ENCODE results near the gene SPATA17.
"Not testable (repeated sequence)": the region's sequence is repeated elsewhere in the genome, so short reads cannot be mapped to it uniquely, and the experiment has no call there.

Gene SPATA17, protein sequence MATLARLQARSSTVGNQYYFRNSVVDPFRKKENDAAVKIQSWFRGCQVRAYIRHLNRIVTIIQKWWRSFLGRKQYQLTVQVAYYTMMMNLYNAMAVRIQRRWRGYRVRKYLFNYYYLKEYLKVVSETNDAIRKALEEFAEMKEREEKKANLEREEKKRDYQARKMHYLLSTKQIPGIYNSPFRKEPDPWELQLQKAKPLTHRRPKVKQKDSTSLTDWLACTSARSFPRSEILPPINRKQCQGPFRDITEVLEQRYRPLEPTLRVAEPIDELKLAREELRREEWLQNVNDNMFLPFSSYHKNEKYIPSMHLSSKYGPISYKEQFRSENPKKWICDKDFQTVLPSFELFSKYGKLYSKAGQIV

DNA sequence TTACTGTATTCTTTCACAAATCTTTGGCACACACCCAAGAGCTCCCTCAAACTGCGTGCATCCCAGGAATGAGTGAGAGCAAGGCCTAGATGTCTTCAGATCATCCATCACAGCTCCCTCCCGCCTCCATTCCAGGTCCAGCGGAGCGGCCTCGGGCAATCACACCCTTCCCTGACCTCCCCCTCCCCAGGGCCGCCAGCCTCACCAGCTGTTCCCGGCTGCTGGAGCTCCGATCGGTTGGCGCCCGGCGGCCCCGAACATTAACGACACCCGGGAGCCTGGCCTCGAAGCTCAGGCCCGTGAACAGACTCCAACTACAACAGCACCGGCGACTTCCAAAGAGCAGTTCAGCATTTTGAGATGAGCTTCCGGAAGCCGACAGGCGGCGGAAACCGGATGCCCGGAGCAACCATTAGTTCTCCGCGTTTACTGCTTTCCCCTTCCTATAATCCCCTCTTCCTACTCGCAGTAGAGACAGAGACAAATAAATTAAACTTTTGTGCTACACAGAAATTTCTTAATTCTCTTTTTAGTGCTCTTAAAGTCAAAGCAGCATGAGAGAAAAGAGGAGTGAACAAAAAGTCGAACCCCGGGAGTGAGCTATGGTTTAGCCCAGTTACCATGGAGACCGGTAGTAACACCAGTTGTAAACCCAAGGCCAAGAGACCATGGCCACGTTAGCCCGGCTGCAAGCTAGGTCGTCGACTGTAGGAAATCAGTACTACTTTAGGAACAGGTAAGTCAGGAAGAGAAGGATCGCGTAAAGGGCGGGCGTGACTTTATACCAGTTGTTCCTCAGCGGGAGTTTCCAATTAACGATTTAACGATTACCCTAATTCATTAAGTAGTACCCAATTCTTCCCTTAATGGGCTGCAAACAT is at the start of gene SPATA17, which contains the start of gene GPATCH2:
Gene SPATA17, plus strand, starts transcription at position 634 of the 881 bp plus-strand sequence. Its CDS starts 35 bp downstream, at position 669.
Gene GPATCH2, minus strand, starts transcription at position 380 of the 881 bp plus-strand sequence. Its CDS starts 119 bp downstream, at position 261.
- peak; percentile 61 for DNase-seq (ENCODE audit: low read depth)

DNA sequence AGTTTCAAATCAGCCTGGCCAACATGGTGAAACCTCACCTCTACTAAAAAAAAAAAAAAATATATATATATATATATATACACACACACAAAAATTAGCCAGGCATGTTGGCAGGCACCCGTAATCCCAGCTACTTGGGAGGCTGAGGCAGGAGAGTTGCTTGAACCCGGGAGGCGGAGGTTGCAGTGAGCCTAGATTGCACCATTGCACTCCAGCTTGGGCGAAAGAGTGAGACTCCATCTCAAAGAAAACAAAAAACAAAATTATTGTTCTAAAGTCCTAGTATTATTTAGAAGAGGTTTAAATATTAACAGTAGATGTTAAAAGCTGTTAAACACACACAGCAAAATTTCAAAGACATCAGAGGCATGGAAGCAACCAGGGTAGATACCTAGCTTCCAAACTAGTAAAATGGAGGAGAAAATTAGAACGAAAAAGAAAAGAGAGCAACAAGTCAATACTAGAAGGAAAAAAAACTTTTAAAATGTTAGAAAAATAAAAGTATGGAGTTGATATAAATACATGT is 46.8 kb upstream of the SPATA17 start:
- DNase-seq (ENCODE audit: low read depth): not testable (repeated sequence)

DNA sequence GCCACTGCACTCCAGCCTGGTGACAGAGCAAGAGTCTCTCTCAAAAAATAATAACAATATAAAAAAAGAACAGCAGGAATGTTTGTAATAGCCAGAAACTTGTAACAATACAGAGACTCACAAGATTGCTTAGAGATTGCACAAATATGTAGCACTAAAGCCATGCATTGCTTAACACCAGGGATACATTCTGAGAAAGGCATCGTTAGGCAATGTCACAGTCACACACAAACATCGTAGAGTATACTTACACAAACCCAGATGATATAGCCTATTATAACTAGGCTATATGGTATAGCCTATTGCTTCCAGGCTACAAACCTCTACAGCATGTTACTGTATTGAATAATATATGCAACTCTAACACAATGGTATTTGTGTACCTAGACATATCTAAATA is 45.6 kb upstream of the SPATA17 start:
- no peak for DNase-seq (ENCODE audit: low read depth)

GRCh38 chr1:217586586-217586985 is 44.6 kb upstream of the SPATA17 start:
- no peak for DNase-seq (ENCODE audit: low read depth)

DNA sequence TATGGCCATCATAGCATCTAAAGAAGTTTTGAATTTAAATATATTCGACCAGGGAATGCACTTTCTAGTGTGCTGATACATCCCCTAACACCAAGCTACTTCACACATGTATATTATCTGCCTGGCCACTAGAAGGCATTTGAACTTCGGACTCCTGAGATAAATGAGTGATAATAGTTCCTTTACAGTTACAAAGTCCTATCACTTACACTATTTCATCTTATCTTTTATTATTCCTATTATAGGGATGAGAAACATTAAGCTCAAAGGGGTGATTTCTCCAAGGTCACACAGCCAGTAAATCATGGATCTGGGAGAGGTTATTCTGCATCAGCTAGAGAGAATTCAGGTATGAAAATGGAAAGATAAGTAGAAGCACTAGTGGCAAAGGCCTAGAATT is 40.5 kb upstream of the SPATA17 start:
- no peak for DNase-seq (ENCODE audit: low read depth)

DNA sequence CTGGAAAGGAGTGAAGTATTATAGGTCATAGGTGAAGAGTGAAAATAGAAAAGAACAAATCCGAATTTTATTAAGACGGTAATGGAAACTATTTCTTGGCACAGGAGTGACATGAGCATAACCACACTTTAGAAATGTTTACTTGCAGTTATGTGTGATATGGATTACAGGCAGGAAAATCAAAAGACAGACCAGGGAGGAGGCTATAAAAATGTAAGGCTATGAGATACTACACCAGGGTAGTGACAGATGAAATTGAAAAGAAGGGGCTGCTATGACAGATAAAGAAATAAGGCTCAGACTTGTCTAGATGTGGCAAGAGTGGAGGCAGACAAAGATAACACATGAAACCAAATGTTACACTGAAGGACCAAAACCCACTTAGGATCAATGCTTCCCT is 32.0 kb upstream of the SPATA17 start:
- DNase-seq (ENCODE audit: low read depth): no peak

DNA sequence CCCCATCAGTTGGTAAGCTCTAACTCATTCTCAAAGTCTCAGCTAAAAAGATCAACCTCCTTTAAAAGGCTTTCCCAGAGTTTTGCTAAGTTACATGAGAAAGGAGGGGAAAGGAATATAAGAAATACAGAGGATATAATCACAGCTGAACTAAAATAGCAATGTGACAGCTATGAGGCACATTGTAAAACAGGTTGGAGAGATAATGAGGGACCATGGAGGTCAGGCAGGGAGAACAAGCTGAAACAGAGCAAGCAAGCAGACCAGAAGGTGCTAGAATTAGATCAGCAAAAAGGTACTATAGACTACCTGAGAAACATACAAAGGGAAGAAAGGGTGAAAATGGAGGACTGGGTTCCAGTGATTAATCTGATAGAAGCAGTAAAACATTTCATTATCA is 28.8 kb upstream of the SPATA17 start:
- DNase-seq (ENCODE audit: low read depth): no peak

GRCh38 chr1:217605390-217605789 is 25.8 kb upstream of the SPATA17 start:
- DNase-seq (ENCODE audit: low read depth): no peak

DNA sequence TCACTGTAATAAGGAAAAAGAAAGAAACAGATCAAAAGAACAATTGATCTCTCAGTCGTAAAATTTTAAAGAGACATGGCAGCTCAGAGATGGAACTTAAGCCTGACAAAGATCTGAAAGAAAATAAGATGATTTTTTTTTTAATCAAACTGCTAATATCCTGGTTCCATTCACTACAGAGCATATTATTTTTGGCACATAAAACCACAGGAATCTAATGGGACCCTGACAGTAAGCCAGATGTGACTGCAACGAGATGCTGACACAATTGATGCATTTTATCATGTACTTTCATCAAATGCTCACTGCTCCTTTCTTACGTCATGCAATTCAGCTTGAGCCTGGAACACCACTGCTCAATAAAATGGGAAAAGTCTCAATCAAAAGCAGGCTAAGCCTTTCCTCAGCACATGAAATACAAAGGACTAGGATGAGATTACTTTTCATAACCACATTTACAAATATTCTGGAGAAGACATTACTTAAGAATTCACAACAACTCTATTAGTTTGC is 16.9 kb upstream of the SPATA17 start:
- no peak for DNase-seq (ENCODE audit: low read depth)

- DNase-seq (ENCODE audit: low read depth): no peak
These were observed 14.0 kb upstream of the SPATA17 start for GRCh38 chr1:217617126-217617525.

GRCh38 chr1:217620814-217621213 is 10.3 kb upstream of the SPATA17 start:
- no peak for DNase-seq (ENCODE audit: low read depth)

GRCh38 chr1:217622042-217622441 is 9.1 kb upstream of the SPATA17 start:
- no peak for DNase-seq (ENCODE audit: low read depth)

DNA sequence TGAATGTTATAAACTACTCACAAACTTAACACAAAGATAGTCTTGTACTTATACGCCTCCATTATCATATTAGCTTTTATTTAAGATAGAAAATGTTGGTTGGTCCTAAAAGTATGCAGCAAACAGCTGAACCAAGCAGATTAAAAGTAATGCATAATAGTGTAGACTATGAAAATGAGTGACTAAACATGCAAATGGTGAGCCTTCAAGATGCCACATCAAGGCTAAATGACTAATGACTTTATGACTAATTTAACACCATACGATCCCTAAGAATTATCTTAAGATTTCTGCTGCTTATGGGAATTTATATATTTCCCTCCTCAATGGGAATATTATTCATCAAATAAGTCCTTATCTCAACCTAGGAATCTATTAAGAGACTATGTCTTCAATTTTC is 4.8 kb upstream of the SPATA17 start:
- no peak for DNase-seq (ENCODE audit: low read depth)

GRCh38 chr1:217627431-217627830 is 3.7 kb upstream of the SPATA17 start:
- no peak for DNase-seq (ENCODE audit: low read depth)

GRCh38 chr1:217642455-217642854 is 11.3 kb downstream of the SPATA17 start:
- no peak for DNase-seq (ENCODE audit: low read depth)

DNA sequence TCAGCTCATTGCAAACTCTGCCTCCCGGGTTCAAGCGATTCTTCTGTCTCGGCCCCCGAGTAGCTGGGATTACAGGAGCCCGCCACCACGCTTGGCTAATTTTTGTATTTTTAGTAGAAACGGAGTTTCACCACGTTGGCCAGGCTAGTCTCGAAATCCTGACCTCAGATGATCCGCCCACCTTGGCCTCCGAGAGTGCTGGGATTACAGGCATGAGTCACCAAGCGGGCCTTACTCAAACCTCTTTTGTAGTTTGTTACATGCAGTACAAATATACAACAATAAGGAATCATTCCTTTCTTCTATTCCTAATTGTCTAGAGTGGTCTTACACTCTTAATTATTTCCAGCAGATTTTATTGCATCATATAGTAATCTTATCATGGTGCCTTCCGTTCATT is 16.6 kb downstream of the SPATA17 start:
- no peak for DNase-seq (ENCODE audit: low read depth)

DNA sequence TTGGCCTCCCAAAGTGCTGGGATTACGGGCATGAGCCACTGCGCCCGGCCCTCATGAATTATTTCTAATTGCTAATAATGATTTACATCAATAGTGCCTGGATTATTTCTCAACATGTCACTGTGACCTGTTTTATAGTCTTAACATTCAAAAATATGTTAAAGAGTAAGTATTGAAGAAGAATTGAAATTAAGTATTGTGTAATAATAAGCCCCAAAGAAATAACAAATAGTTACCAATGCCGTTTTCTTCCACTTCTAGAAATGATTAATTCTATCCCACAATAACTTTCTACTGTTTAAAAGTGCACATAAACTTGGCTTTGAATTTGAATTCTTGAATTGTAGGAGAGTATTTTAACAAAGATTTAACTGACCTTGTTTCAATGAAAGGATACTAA is 19.5 kb downstream of the SPATA17 start:
- DNase-seq (ENCODE audit: low read depth): no peak

GRCh38 chr1:217660353-217661062 is 29.4 kb downstream of the SPATA17 start:
- no peak for DNase-seq (ENCODE audit: low read depth)

GRCh38 chr1:217661407-217661806 is 30.3 kb downstream of the SPATA17 start:
- DNase-seq (ENCODE audit: low read depth): no peak

- DNase-seq (ENCODE audit: low read depth): no peak
These were observed 37.3 kb downstream of the SPATA17 start for GRCh38 chr1:217668351-217668940.

DNA sequence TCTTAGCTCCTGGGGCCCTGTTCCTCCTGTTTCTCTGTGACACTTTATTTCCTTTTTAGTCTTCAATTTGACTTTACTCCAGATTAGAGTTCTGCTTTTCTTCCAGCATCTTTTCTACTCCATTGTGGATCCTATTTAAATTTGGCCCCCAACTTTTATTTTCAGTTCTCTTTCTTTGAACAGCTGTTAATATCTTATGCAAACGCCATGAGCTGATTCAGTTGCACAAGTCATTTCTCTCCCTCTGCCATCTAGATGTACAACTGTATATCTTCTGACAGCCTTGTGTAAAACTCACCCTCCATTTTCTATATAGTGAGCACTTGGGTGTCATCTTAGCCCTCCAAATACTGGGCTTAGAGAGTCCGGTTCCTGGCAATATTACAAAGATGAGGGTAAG is 42.2 kb downstream of the SPATA17 start:
- no peak for DNase-seq (ENCODE audit: low read depth)
